BE2C (cell line): ENCODE data around the gene CDH23.

Source experiments
- DNase-seq: peaks from one replicate; pipeline ENCODE4 v3.0.0-alpha.2; 2020
- H3K27me3 ChIP-seq: fragments of 250-450 bp; sonication (Bioruptor Pico); 2 replicates; pipeline ENCODE4 v1.5.1; 2020; ENCODE audit warnings: mild to moderate bottlenecking
- H3K36me3 ChIP-seq: fragments of 250-450 bp; sonication (Bioruptor Pico); 2 replicates; pipeline ENCODE4 v1.5.1; 2020; ENCODE audit warnings: mild to moderate bottlenecking
- H3K4me1 ChIP-seq: fragments of 250-450 bp; sonication (Bioruptor Pico); 2 replicates; pipeline ENCODE4 v1.5.1; 2020
- H3K4me3 ChIP-seq: 2 replicates; pipeline ENCODE4 v1.5.1; 2011; ENCODE audit warnings: low read depth, low read length
- H3K9me3 ChIP-seq: fragments of 250-450 bp; sonication (Bioruptor Pico); 2 replicates; pipeline ENCODE4 v1.5.1; 2020
- CTCF ChIP-seq: IDR thresholded peaks from 2 replicates; pipeline ENCODE4 v1.5.1; 2012; ENCODE audit warnings: mild to moderate bottlenecking, low read depth, low read length

CDH23 gene

GRCh38 chr10:71359364-71360046 is 37.2 kb upstream of the CDH23 start:
- no peak for TF ChIP-seq CTCF
- Histone ChIP-seq H3K4me1 (peaks cover 5% of the 10 kb centered on the region; the same call in 1 of the 2 replicates), H3K9me3 (no peaks in the 10 kb centered on the region), H3K27me3 (no peaks in the 10 kb centered on the region), H3K4me3 (no peak overlapping the region), H3K36me3 (no peaks in the 10 kb centered on the region)
- DNase-seq = no peak

DNA sequence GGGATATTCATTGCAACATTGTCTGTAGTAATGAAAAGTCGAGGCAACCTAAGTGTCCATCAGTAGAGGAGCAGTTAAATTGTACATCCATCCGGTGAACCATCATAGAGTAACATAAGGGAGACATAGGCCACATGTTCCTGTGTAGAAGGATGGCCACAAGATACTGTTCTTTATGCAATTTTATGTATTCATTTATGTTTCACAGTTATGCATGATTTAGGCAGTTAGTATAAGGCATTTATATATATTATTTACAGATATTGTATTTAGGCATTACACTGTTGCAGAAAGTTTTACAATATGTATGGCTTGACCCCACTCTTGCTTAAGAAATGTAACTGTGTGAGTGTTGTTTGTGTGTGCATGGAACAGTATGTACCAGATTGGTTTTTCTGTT is 36.0 kb upstream of the CDH23 start:
- no peak for DNase-seq
- no peaks in the 10 kb centered on the region for H3K27me3 ChIP-seq
- no peak overlapping the region for H3K4me3 ChIP-seq
- no peak for TF ChIP-seq CTCF
- H3K9me3 ChIP-seq = no peaks in the 10 kb centered on the region
- peaks cover 5% of the 10 kb centered on the region; the same call in 1 of the 2 replicates for H3K4me1 ChIP-seq
- no peaks in the 10 kb centered on the region for H3K36me3 ChIP-seq

DNA sequence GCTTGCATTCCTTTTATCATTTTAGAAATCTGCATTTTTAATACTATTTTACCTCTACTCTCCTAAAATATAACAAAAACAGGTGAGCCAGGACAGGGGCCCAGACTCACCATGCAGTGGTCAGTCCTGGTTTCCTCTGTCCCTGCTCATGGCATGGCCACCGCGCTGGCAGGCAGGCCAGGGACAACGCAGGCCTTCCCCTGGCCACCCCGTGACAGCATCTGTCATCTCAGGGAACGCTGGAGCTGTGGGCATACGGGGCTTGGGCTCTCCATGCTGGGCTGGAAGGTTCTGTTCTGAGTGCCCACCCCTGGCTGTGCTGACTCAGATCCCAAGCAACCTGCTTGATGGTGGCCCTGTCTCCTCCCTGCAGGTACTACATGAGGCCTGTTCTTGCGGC is 35.1 kb upstream of the CDH23 start:
- Histone ChIP-seq H3K9me3 (no peaks in the 10 kb centered on the region), H3K27me3 (no peaks in the 10 kb centered on the region), H3K4me3 (no peak overlapping the region), H3K36me3 (no peaks in the 10 kb centered on the region), H3K4me1 (peaks cover 5% of the 10 kb centered on the region; the same call in 1 of the 2 replicates)
- TF ChIP-seq CTCF = no peak
- DNase-seq = no peak

GRCh38 chr10:71362141-71362540 is 34.6 kb upstream of the CDH23 start:
- Histone ChIP-seq H3K27me3 (no peaks in the 10 kb centered on the region), H3K4me1 (peaks cover 5% of the 10 kb centered on the region; the same call in 1 of the 2 replicates), H3K9me3 (no peaks in the 10 kb centered on the region), H3K36me3 (no peaks in the 10 kb centered on the region), H3K4me3 (no peak overlapping the region)
- DNase-seq = no peak
- no peak for TF ChIP-seq CTCF

GRCh38 chr10:71363936-71364335 is 32.8 kb upstream of the CDH23 start:
- no peaks in the 10 kb centered on the region for H3K9me3 ChIP-seq
- no peaks in the 10 kb centered on the region for H3K27me3 ChIP-seq
- H3K36me3 ChIP-seq = no peaks in the 10 kb centered on the region
- TF ChIP-seq CTCF = no peak
- H3K4me3 ChIP-seq = no peak overlapping the region
- no peaks in the 10 kb centered on the region for H3K4me1 ChIP-seq
- DNase-seq = no peak

- Histone ChIP-seq H3K27me3 (no peaks in the 10 kb centered on the region), H3K9me3 (no peaks in the 10 kb centered on the region), H3K4me3 (no peak overlapping the region), H3K36me3 (no peaks in the 10 kb centered on the region), H3K4me1 (no peaks in the 10 kb centered on the region)
- no peak for TF ChIP-seq CTCF
- DNase-seq = no peak
Observed at GRCh38 chr10:71365366-71365765, 31.4 kb upstream of the CDH23 start.
